ENCODE data around the gene CLDN10.

CLDN10 gene

GRCh38 chr13:95523598-95523997 is 28.9 kb upstream of the CLDN10 start:
- DNase-seq (ENCODE audit: extremely low spot score), result no peak
- POLR2A ChIA-PET, result no interaction called here
- CTCF ChIA-PET, result interaction anchor here (1.3 kb wide), 1 partner anchor 13 kb away, joined by 3 read pairs; no protein-coding TSS in a partner anchor
- TF ChIP-seq CTCF (IDR thresholded peaks at IDR 0.05; ENCODE audit: control extremely low read depth, extremely low read depth, low read depth, missing control alignments), result no peak

DNA sequence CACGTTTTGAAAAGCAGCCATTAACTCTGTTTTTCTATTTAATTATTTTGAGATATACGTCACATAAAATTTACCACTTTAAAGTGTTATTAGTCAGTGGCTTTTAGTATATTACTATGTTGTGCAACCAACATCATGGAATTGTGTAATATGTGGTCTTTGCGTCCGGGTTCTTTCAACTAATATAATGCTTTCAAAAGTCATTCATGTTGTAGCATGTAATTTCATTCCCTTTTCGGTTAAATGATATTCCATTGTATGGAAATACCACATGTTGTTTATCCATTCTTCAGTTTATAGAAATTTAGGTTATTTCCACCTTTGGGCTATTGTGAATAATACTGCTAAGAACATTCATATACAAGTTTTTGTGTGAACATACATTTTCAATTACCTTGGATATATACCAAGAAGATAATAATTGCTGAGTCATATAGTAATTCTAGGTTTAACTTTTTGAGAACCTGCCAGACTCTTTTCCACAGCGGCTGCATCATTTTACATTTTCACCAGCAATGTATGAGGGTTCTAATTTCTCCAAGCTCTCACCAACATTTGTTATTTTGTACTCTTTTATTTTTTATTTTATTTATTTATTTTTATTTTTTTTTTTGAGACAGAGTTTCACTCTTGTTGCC is 28.1 kb upstream of the CLDN10 start:
- ChIA-PET POLR2A (no interaction called here), CTCF (interaction anchor here (1.3 to 2.6 kb wide), 2 partner anchors 12 to 14 kb away, joined by 3 to 7 read pairs; no protein-coding TSS in a partner anchor)
- no peak for DNase-seq (ENCODE audit: extremely low spot score)
- no peak for TF ChIP-seq CTCF (IDR thresholded peaks at IDR 0.05; ENCODE audit: control extremely low read depth, extremely low read depth, low read depth, missing control alignments)

DNA sequence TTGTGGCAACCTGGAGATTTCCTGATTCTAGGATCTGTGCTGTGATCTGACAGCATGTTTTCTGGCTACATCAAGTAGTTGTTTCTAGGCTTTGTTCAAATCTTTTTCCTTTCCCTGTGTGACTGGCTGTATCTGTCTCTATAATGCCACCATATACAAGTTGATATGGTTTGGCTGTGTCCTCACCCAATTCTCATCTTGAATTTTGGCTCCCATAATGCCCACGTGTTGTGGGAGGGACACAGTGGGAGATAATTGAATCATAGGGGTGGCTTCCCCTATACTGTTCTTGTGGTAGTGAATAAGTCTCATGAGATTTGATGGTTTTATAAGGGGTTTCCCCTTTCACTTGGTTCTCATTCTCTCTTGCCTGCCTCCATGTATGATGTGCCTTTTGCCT is 24.6 kb upstream of the CLDN10 start:
- DNase-seq (ENCODE audit: extremely low spot score), result no peak
- POLR2A ChIA-PET, result no interaction called here
- CTCF ChIA-PET, result interaction anchor here (1.3 kb wide), 1 partner anchor 11 kb away, joined by 3 read pairs; no protein-coding TSS in a partner anchor
- no peak for TF ChIP-seq CTCF (IDR thresholded peaks at IDR 0.05; ENCODE audit: control extremely low read depth, extremely low read depth, low read depth, missing control alignments)

- ChIA-PET CTCF (interaction anchor here (1.3 kb wide), 1 partner anchor 25 kb away, joined by 3 read pairs; no protein-coding TSS in a partner anchor), POLR2A (no interaction called here)
- no peak for DNase-seq (ENCODE audit: extremely low spot score)
- no peak for TF ChIP-seq CTCF (IDR thresholded peaks at IDR 0.05; ENCODE audit: control extremely low read depth, extremely low read depth, low read depth, missing control alignments)
Measured at GRCh38 chr13:95530178-95530577, 22.3 kb upstream of the CLDN10 start.

GRCh38 chr13:95533545-95534160 is 18.9 kb upstream of the CLDN10 start:
- no peak for DNase-seq (ENCODE audit: extremely low spot score)
- ChIA-PET CTCF (interaction anchor here (1.8 kb wide), 1 partner anchor 300 kb away, joined by 9 read pairs; no protein-coding TSS in a partner anchor), POLR2A (interaction anchor here (0.6 kb wide), 1 partner anchor 200 kb away, joined by 4 read pairs; no protein-coding TSS in a partner anchor)
- no peak for TF ChIP-seq CTCF (IDR thresholded peaks at IDR 0.05; ENCODE audit: control extremely low read depth, extremely low read depth, low read depth, missing control alignments)

DNA sequence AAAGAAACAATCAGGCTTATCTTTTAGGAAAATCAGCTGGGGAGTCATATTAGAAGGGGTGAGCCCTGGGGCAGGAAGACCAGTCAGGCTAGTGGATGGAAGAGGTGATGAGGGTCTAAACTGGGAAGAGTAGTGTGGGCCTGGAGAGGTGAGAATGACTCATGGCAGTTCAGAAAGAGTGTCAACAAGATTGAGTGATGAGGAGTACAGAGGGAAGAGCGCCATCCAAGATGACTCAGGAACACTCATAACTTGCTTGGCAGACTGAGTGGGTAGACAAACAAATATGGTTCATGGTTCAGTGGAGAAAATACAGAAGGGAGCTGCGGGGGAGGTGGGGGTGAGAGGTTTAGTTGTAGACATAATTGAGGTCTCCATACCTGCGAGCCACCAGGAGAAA is 17.3 kb upstream of the CLDN10 start:
- DNase-seq (ENCODE audit: extremely low spot score), result no peak
- ChIA-PET CTCF (interaction anchor here (3.5 kb wide), 1 partner anchor 298 kb away, joined by 62 read pairs; no protein-coding TSS in a partner anchor), POLR2A (no interaction called here)
- no peak for TF ChIP-seq CTCF (IDR thresholded peaks at IDR 0.05; ENCODE audit: control extremely low read depth, extremely low read depth, low read depth, missing control alignments)
